ENCODE results near the gene ZNF763.

- TF ChIP-seq, protein P1, sequence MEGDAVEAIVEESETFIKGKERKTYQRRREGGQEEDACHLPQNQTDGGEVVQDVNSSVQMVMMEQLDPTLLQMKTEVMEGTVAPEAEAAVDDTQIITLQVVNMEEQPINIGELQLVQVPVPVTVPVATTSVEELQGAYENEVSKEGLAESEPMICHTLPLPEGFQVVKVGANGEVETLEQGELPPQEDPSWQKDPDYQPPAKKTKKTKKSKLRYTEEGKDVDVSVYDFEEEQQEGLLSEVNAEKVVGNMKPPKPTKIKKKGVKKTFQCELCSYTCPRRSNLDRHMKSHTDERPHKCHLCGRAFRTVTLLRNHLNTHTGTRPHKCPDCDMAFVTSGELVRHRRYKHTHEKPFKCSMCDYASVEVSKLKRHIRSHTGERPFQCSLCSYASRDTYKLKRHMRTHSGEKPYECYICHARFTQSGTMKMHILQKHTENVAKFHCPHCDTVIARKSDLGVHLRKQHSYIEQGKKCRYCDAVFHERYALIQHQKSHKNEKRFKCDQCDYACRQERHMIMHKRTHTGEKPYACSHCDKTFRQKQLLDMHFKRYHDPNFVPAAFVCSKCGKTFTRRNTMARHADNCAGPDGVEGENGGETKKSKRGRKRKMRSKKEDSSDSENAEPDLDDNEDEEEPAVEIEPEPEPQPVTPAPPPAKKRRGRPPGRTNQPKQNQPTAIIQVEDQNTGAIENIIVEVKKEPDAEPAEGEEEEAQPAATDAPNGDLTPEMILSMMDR (IDR thresholded peaks at IDR 0.05) = no peak
- TF ChIP-seq ZFX (IDR thresholded peaks at IDR 0.05; ENCODE audit: borderline replicate concordance) = no peak
Observed at GRCh38 chr19:11942008-11942842, 22.6 kb upstream of the ZNF763 start.
